Smooth muscle cell (in vitro differentiated cells): ENCODE results near the gene RAB4B. TPM values are rescaled to one million over a fixed set of nuclear protein-coding genes. Genes with fewer than 3 reads are reported as not detected.

Experiments used
- DNase-seq: peaks from one replicate; lab custom pipeline; 2025; ENCODE audit not compliant: unreplicated experiment; lab: John Stamatoyannopoulos, UW
- H2AFZ ChIP-seq: fragments of 200-600 bp; sonication (generic); 2 replicates; pipeline ENCODE4 v1.6.0; 2016; ENCODE audit warnings: antibody characterized with exemption, low read depth, mild to moderate bottlenecking
- H3F3A ChIP-seq: fragments of 200-600 bp; sonication (generic); 2 replicates; pipeline ENCODE4 v1.6.0; 2017; ENCODE audit warnings: antibody characterized with exemption, low read depth
- H3K27ac ChIP-seq: fragments of 200-600 bp; sonication (generic); 2 replicates; pipeline ENCODE4 v1.5.1; 2016; ENCODE audit warnings: low read depth, mild to moderate bottlenecking
- H3K27me3 ChIP-seq: fragments of 200-600 bp; sonication (generic); 2 replicates; pipeline ENCODE4 v1.6.1; 2016; ENCODE audit warnings: low read depth, mild to moderate bottlenecking
- H3K36me3 ChIP-seq: fragments of 200-600 bp; sonication (generic); 2 replicates; pipeline ENCODE4 v1.5.1; 2016; ENCODE audit warnings: low read depth
- H3K4me1 ChIP-seq: fragments of 200-600 bp; sonication (generic); 2 replicates; pipeline ENCODE4 v1.5.1; 2016; ENCODE audit warnings: low read depth
- H3K4me2 ChIP-seq: fragments of 200-600 bp; sonication (generic); 2 replicates; pipeline ENCODE4 v1.6.0; 2016; ENCODE audit warnings: mild to moderate bottlenecking
- H3K4me3 ChIP-seq: fragments of 200-600 bp; sonication (generic); 2 replicates; pipeline ENCODE4 v1.5.1; 2016; ENCODE audit warnings: mild to moderate bottlenecking
- H3K79me2 ChIP-seq: fragments of 200-600 bp; sonication (generic); 2 replicates; pipeline ENCODE4 v1.6.0; 2016; ENCODE audit warnings: low read depth, mild to moderate bottlenecking
- H3K9ac ChIP-seq: fragments of 200-600 bp; sonication (generic); 2 replicates; pipeline ENCODE4 v1.6.0; 2016; ENCODE audit warnings: low read depth
- H3K9me3 ChIP-seq: fragments of 200-600 bp; sonication (generic); replicated peaks from 2 replicates; pipeline ENCODE4 v1.5.1; 2016; ENCODE audit warnings: low read depth
- H4K20me1 ChIP-seq: fragments of 200-600 bp; sonication (generic); 2 replicates; pipeline ENCODE4 v1.6.0; 2016; ENCODE audit warnings: low read depth
- WGBS: methylation state at CpG from one replicate; pipeline ENCODE4 v1.1.7; 2016; ENCODE audit warnings: low lambda C conversion rate; 5-methylcytosine and 5-hydroxymethylcytosine counted together
- polyA plus RNA-seq: library from polyadenylated mRNA; unstranded; fragments of >200 nt; fragmentation: Nextera tagmentation; extraction: Ambion mirVana; gene quantifications from 2 replicates; pipeline ENCODE4 v1.2.1, GENCODE V29; 2016
- total RNA-seq: library from RNA; depleted of rRNA; stranded (reverse); fragments of >200 nt; gene quantifications from 2 replicates; pipeline ENCODE4 v1.2.3, GENCODE V29; 2014
- TF ChIP-seq, protein P1 (sequence below): fragments of 200-600 bp; sonication (generic); IDR thresholded peaks from 2 replicates; pipeline ENCODE4 v1.5.1; 2017; ENCODE audit warnings: borderline replicate concordance, mild to moderate bottlenecking, antibody characterized with exemption; ENCODE audit not compliant: insufficient read depth, poor library complexity, severe bottlenecking

RAB4B gene
- total and polyA plus RNA-seq, 2 experiments from 2014 or later, result 10.6 to 39.5 TPM

- Histone ChIP-seq H3K27ac (peak overlapping the region; percentile 73), H4K20me1 (peaks cover 47% of the 10 kb centered on the region), H3F3A (no peaks in the 10 kb centered on the region), H2AFZ (no peak overlapping the region), H3K27me3 (no peaks in the 10 kb centered on the region), H3K9me3 (no peaks in the 10 kb centered on the region), H3K4me2 (peak overlapping the region; percentile 45), H3K79me2 (peaks cover 64% of the 10 kb centered on the region), H3K9ac (peak overlapping the region; percentile 6), H3K4me1 (peaks cover 10% of the 10 kb centered on the region), H3K4me3 (peak overlapping the region; percentile 6), H3K36me3 (peaks cover 5% of the 10 kb centered on the region)
- 53% methylated on average over 9 of the region's 9 CpGs for WGBS
- DNase-seq, result peak; percentile 4
- TF ChIP-seq, protein P1, sequence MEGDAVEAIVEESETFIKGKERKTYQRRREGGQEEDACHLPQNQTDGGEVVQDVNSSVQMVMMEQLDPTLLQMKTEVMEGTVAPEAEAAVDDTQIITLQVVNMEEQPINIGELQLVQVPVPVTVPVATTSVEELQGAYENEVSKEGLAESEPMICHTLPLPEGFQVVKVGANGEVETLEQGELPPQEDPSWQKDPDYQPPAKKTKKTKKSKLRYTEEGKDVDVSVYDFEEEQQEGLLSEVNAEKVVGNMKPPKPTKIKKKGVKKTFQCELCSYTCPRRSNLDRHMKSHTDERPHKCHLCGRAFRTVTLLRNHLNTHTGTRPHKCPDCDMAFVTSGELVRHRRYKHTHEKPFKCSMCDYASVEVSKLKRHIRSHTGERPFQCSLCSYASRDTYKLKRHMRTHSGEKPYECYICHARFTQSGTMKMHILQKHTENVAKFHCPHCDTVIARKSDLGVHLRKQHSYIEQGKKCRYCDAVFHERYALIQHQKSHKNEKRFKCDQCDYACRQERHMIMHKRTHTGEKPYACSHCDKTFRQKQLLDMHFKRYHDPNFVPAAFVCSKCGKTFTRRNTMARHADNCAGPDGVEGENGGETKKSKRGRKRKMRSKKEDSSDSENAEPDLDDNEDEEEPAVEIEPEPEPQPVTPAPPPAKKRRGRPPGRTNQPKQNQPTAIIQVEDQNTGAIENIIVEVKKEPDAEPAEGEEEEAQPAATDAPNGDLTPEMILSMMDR, result no peak
These were observed 23.3 kb upstream of the RAB4B start for GRCh38 chr19:40754611-40755247.

DNA sequence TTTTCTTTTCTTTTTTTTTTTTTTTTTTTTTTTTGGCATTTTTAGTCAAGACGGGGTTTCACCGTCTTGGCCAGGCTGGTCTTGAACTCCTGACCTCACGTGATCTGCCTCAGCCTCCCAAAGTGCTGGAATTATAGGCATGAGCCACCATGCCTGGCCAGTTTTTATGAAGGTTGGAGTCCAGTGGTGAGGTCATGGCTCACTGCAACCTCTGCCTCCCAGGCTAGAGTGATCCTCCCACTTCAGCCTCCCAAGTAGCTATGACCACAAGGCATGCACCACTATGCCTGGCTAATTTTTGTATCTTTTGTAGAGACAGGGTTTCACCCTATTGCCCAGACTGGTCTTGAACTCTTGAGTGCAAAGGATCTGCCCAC, 22.8 kb upstream of the RAB4B start:
- Histone ChIP-seq H3K27me3 (no peaks in the 10 kb centered on the region), H3K4me3 (no peak overlapping the region), H3K27ac (peak overlapping the region; percentile 73), H3K4me2 (no peak overlapping the region), H3K4me1 (peaks cover 6% of the 10 kb centered on the region), H3K36me3 (peaks cover 10% of the 10 kb centered on the region), H3K9ac (no peak overlapping the region), H3K9me3 (no peaks in the 10 kb centered on the region), H3F3A (no peaks in the 10 kb centered on the region), H3K79me2 (peaks cover 64% of the 10 kb centered on the region), H4K20me1 (peaks cover 49% of the 10 kb centered on the region), H2AFZ (no peak overlapping the region)
- WGBS, result 86% methylated on average over 3 of the region's 3 CpGs
- TF ChIP-seq, protein P1, result no peak
- no peak for DNase-seq

GRCh38 chr19:40755791-40756190, 22.3 kb upstream of the RAB4B start:
- Histone ChIP-seq H3K4me2 (no peak overlapping the region), H4K20me1 (peaks cover 51% of the 10 kb centered on the region), H3K27me3 (no peaks in the 10 kb centered on the region), H3K36me3 (peaks cover 12% of the 10 kb centered on the region), H3K4me3 (no peak overlapping the region), H3K27ac (no peak overlapping the region), H3K79me2 (peaks cover 64% of the 10 kb centered on the region), H3K9me3 (no peaks in the 10 kb centered on the region), H3K9ac (no peak overlapping the region), H3F3A (no peaks in the 10 kb centered on the region), H2AFZ (no peak overlapping the region), H3K4me1 (peaks cover 6% of the 10 kb centered on the region)
- 96% methylated on average over 8 of the region's 8 CpGs for whole genome bisulfite sequencing
- TF ChIP-seq, protein P1, result no peak
- no peak for DNase-seq

DNA sequence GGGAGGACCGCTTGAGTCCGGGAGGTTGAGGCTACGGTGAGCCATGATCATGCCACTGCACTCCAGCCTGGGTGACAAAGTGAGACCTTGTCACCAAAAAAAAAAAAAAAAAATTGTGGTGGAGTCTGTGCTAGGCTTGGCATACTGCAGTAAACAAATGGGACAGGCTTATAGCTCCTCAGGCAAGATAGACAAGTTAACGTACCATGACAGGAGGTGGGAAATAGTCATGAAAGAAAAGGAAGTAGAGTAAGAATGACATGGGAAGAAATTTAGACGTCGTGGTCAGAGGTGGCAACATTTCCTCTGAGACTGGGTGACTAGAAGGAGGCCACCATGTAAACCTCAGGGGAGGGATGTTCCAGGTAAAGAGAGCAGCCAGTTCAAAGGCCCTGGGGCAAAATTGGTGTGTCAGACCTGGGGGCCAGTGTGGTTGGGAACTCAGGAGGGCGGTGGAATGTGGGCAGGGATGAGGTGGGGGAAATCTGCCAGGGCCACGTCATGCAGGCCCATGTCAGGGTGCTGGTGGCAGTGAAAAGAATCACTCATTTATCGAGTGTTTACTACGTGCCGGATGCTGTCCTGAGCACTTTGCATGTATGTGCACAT, 21.4 kb upstream of the RAB4B start:
- H3K4me2 ChIP-seq, result no peak overlapping the region
- TF ChIP-seq, protein P1, result no peak
- H4K20me1 ChIP-seq, result peaks cover 51% of the 10 kb centered on the region

More for the DNA sequence above, 21.4 kb upstream of the RAB4B start:
- H3K27me3 ChIP-seq, result no peaks in the 10 kb centered on the region
- no peak for DNase-seq
- no peak overlapping the region for H3K4me3 ChIP-seq
- H3K9me3 ChIP-seq, result no peaks in the 10 kb centered on the region
- no peak overlapping the region for H3K27ac ChIP-seq
- WGBS, result 79% methylated on average over 11 of the region's 11 CpGs
- H3K79me2 ChIP-seq, result peaks cover 63% of the 10 kb centered on the region
- H3K36me3 ChIP-seq, result peaks cover 12% of the 10 kb centered on the region
- no peaks in the 10 kb centered on the region for H3F3A ChIP-seq
- H3K4me1 ChIP-seq, result peaks cover 6% of the 10 kb centered on the region
- H3K9ac ChIP-seq, result no peak overlapping the region
- no peak overlapping the region for H2AFZ ChIP-seq
